ENCODE data around the gene CELF4.

CELF4 gene

GRCh38 chr18:37274309-37275236 lies 291.0 kb downstream of the CELF4 start:
- no peak for DNase-seq

DNA sequence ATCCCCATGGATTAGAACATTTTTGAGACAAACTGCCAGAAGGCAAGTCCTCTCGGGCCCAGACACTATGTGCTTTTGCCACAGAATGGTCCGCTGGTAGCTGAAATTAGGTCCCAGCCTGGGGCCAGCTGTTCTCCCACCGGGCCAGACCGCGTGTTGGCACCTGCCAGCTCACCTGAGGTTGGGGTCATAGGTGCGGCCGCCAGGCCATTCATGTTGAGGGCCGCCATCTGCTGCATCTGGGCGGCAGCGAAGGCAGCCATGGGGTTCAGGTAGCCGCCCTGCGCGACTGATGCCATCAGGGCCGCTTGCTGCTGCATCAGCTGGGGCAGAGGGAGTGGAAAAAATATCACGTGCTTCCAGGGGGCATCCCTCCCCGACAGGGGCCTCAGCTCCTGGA lies 292.8 kb downstream of the CELF4 start:
- DNase-seq: no peak

- DNase-seq: no peak
Measured at GRCh38 chr18:37272226-37272625, 293.4 kb downstream of the CELF4 start.

DNA sequence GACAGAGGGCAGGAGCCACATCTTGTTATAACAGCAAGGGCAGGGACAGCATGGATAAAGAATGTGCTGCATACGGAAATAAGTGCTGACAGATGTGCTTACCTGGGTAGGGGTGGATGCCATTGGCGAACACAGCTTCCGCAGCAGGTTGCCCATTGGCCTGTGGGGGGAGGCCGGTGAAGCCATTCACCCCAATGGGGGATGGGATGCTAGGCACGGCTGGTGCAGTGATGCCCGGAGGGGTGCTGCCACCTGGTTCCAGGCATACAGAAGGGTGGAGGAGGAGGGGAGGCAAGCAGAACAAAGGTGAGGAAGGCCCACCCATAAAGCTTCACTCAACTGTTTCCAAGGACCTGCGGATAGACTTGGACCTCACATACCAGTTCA lies 294.9 kb downstream of the CELF4 start:
- no peak for DNase-seq

- DNase-seq: peak; percentile 81
Measured at GRCh38 chr18:37270038-37270665, 295.4 kb downstream of the CELF4 start.

DNA sequence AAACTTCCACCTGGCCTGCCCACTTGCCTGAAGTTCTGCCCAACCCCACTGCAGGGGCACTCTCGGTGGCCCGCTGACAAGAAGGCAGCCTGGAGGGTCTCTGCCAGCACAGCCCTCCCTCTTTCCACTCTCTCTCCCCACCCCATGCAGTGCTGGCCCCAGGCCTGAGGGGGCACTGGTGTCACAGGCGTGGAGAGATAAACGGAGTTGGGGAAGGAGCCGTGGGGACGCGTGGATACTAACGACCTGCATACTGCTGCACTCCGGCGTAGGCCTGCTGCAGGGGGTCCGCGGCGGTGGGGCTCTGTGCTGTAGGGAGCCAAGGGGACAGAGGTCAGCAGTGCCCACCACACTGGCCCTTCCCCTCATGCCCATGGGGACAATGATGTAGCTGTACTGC lies 299.3 kb downstream of the CELF4 start:
- peak; percentile 23 for DNase-seq

DNA sequence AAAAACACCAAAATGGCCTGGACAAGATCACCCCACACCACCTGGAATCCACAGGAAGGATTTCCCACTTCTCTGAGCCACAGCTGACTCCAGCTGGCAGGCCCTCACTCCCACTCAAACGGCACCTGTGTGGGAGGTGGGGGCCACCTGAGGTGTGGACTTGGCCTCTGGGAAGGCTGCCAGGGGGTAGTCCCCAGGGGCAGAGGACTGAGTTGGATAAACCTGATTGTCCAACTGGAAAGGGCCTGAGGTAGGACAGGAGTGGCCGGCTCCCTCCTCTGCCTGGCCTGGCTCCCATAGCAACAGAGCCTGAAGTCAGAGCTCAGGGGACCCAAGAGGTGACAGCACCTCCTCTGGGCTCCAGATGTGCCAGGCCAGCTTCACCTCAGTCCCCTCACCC lies 300.2 kb downstream of the CELF4 start:
- DNase-seq: no peak

GRCh38 chr18:37264956-37265355 lies 300.6 kb downstream of the CELF4 start:
- no peak for DNase-seq

DNA sequence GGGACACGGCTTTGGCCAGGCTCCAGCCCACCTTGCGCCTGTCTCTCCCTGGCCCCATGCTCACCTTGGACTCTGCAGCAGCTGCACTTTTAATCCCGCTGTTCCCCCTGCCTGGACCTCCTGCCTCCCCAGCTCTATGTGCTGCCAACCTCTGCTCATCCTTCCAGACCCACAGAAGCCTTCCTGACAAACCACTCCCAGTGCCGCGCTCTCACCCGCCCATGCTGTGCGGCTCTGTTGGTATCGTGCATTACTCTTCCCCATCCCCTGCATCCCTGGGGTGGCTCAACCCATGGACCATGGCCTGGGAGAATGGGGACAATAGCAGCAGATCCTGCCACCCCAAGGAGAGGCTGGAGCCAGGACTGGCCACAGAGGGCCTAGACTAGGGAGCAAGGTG lies 303.6 kb downstream of the CELF4 start:
- no peak for DNase-seq

DNA sequence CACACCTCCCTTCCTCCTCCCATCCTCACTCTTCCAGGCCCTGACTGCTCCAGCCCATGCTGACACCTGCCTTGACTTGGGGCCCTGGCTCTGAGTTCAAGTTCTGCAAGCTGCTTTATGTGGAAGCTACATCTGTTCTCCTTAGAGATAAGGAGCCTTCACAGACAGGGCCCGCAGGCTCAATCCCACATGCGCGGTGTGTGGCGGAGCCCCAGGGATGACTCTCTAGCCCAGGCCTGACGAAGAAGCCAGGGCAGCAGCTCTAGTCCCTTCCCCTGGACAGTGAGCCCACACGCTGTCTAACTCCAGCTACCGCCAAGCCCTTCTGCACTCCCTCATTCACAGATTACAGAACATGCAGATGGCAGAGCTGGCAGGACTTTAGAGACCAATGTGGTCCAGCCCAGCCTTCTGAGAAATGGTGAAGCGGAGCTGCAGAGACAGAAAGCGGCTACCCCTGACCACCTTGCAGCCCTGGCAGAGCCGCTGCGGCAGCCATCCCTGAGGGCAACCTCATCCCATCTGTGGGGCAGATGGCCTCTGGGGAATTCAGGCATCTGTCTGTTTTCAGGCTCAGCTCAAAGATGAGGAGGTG lies 304.3 kb downstream of the CELF4 start:
- no peak for DNase-seq

- no peak for DNase-seq
Measured at GRCh38 chr18:37260367-37261093, 305.1 kb downstream of the CELF4 start.

DNA sequence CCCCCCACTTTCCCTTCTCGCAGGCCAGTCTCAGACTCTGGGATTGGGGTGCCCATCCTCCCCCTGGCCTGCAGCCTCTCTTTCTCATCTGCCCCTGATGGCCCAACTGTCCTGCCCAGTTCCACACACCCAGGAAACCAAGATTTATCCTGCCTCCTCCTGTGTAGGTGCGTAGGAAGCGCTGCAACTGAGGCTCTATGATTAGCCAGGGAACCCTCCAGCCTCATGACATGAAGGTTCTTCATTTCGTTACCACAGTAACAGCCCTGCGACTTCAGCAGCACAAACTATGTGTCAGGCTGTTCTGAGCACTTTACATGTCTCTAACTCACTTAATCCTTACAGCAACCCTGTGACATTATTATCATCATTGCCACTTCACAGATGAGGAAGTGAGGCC lies 305.9 kb downstream of the CELF4 start:
- no peak for DNase-seq

DNA sequence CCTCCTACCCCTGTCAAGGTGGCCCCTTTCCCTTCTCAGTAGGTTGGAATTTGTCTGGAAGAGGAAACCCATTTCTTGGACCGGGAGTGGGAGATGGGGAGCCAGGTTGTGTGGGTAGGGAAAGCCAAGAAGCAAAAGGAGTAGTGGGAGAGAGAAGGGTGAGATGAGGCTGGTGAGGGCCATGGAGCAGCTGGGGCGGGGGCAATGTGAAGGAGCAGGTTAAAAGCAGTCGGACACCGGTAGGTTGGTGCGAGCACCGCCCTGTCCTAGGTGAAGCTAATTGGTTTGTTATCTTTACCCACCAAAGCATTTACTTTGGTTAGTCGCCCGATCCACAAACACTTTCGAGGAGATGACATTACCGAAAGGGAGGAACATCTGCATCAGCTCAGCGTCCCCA lies 306.8 kb downstream of the CELF4 start:
- no peak for DNase-seq

- no peak for DNase-seq
Measured at GRCh38 chr18:37258131-37258530, 307.5 kb downstream of the CELF4 start.

GRCh38 chr18:37254973-37255372 lies 310.6 kb downstream of the CELF4 start:
- no peak for DNase-seq

GRCh38 chr18:37254236-37254754 lies 311.3 kb downstream of the CELF4 start:
- DNase-seq: no peak

- DNase-seq: peak; percentile 31
Measured at GRCh38 chr18:37253394-37254235, 312.0 kb downstream of the CELF4 start.

DNA sequence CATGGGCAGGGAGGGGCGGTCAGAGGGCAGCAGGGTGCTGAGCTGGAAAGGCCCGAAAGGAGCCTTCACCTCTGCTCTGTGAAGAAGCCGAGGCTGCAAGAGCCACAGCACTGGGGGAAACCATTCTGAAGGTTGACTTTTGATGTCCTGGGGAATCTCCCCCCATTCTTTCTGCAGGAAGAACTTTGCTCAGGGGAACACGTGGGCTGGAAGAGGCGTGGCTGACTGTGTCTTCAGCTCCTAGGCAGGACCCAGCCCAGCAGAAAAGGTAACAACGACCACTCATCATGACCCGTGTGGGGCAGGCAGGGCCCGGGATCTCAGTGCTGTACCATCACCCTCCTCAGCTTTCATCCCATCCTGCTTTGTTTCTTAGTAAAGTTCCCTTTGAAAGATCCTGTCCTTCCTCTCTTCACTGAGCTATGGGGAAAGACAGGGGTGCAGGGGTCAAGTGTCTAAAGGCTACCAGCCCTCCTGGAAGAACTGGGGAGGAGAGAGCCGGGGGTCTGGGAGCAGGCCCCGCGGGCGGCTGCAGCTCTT lies 312.7 kb downstream of the CELF4 start:
- DNase-seq: no peak

DNA sequence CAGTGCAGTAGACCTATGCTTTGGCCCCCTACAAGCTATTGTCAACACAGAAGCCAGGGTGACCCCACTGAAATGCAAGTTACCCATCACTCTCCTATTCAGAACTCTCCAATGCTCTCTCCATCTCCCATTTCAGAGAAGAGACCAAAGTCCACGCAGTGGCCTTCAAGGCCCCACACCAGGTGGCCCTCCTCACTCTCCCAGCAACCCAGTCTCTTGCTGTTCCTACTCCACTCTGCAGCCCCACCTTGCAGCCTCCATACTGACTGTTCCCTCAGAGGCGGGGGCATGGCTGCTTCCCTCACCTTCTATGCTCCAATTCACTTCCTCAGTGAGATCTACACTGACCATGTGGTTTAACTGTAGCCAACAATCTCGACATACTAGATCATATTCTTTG lies 313.3 kb downstream of the CELF4 start:
- DNase-seq: no peak

GRCh38 chr18:37251679-37252078 lies 313.9 kb downstream of the CELF4 start:
- DNase-seq: no peak

- DNase-seq: no peak
Measured at GRCh38 chr18:37249895-37250618, 315.5 kb downstream of the CELF4 start.
